Neural progenitor cell (in vitro differentiated cells): ENCODE measurements around the gene INKA1. TPM values are rescaled to one million over a fixed set of nuclear protein-coding genes. Genes with fewer than 3 reads are reported as not detected.

ENCODE experiments used
- DNase-seq: peaks from one replicate; pipeline ENCODE4 v3.0.0-alpha.2; 2016; ENCODE audit warnings: low spot score
- H2AFZ ChIP-seq: fragments of 200-600 bp; sonication (generic); replicated peaks from 2 replicates; pipeline ENCODE4 v1.6.1; 2016; ENCODE audit warnings: antibody characterized with exemption
- H3F3A ChIP-seq: fragments of 200-600 bp; sonication (generic); 2 replicates; pipeline ENCODE4 v1.6.1; 2016; ENCODE audit warnings: antibody characterized with exemption, low read depth
- H3K27ac ChIP-seq: fragments of 200-600 bp; sonication (generic); 2 replicates; pipeline ENCODE4 v1.5.1; 2016; ENCODE audit warnings: mild to moderate bottlenecking
- H3K27me3 ChIP-seq: fragments of 200-600 bp; sonication (generic); 2 replicates; pipeline ENCODE4 v1.6.1; 2016; ENCODE audit warnings: mild to moderate bottlenecking, moderate library complexity
- H3K36me3 ChIP-seq: fragments of 200-600 bp; sonication (generic); 2 replicates; pipeline ENCODE4 v1.5.1; 2016
- H3K4me1 ChIP-seq: fragments of 200-600 bp; sonication (generic); 2 replicates; pipeline ENCODE4 v1.6.1; 2016; ENCODE audit warnings: mixed run types
- H3K4me2 ChIP-seq: fragments of 200-600 bp; sonication (generic); 2 replicates; pipeline ENCODE4 v1.6.1; 2016
- H3K4me3 ChIP-seq: fragments of 200-600 bp; sonication (generic); 2 replicates; pipeline ENCODE4 v1.5.1; 2016
- H3K79me2 ChIP-seq: fragments of 200-600 bp; sonication (generic); 2 replicates; pipeline ENCODE4 v1.6.1; 2016; ENCODE audit warnings: low read depth
- H3K9ac ChIP-seq: fragments of 200-600 bp; sonication (generic); 2 replicates; pipeline ENCODE4 v1.6.1; 2016
- H3K9me3 ChIP-seq: fragments of 200-600 bp; sonication (generic); 2 replicates; pipeline ENCODE4 v1.5.1; 2016; ENCODE audit warnings: low read depth
- H4K20me1 ChIP-seq: fragments of 200-600 bp; sonication (generic); 2 replicates; pipeline ENCODE4 v1.6.1; 2016; ENCODE audit warnings: low read depth
- H3K27ac Mint-ChIP-seq: 3 replicates; pipeline ENCODE4 v1.8.0; 2021; ENCODE audit warnings: mixed read lengths
- H3K27me3 Mint-ChIP-seq: 2 replicates; pipeline ENCODE4 v1.8.0; 2022; ENCODE audit warnings: low read depth, mild to moderate bottlenecking, inconsistent platforms, moderate library complexity, mixed read lengths; ENCODE audit not compliant: insufficient read depth
- H3K36me3 Mint-ChIP-seq: 3 replicates; pipeline ENCODE4 v1.8.0; 2021; ENCODE audit warnings: mixed read lengths
- H3K4me1 Mint-ChIP-seq: 3 replicates; pipeline ENCODE4 v1.8.0; 2021; ENCODE audit warnings: mixed read lengths
- H3K4me3 Mint-ChIP-seq: 3 replicates; pipeline ENCODE4 v1.8.0; 2021; ENCODE audit warnings: mild to moderate bottlenecking, moderate library complexity, mixed read lengths
- H3K9me3 Mint-ChIP-seq: 3 replicates; pipeline ENCODE4 v1.8.0; 2020; ENCODE audit warnings: mixed read lengths
- EZH2 ChIP-seq: fragments of 200-600 bp; sonication (generic); IDR thresholded peaks from 2 replicates; pipeline ENCODE4 v1.6.1; 2017; ENCODE audit warnings: antibody characterized with exemption, mild to moderate bottlenecking, moderate library complexity
- EZH2phosphoT487 ChIP-seq: fragments of 200-600 bp; sonication (generic); IDR thresholded peaks from 2 replicates; pipeline ENCODE4 v1.6.1; 2017; ENCODE audit warnings: antibody characterized with exemption
- total RNA-seq: library from RNA; depleted of rRNA; stranded (reverse); fragments of >200 nt; gene quantifications from 2 replicates; pipeline ENCODE4 v1.2.3, GENCODE V29; 2015; ENCODE audit warnings: low replicate concordance
- TF ChIP-seq, protein P1 (sequence below): fragments of 200-600 bp; sonication (generic); IDR thresholded peaks from 2 replicates; pipeline ENCODE4 v1.5.1; 2017; ENCODE audit warnings: antibody characterized with exemption, mild to moderate bottlenecking

INKA1 gene
- 0.84 TPM in 1 of 2 replicates, not detected in the other for total RNA-seq

DNA sequence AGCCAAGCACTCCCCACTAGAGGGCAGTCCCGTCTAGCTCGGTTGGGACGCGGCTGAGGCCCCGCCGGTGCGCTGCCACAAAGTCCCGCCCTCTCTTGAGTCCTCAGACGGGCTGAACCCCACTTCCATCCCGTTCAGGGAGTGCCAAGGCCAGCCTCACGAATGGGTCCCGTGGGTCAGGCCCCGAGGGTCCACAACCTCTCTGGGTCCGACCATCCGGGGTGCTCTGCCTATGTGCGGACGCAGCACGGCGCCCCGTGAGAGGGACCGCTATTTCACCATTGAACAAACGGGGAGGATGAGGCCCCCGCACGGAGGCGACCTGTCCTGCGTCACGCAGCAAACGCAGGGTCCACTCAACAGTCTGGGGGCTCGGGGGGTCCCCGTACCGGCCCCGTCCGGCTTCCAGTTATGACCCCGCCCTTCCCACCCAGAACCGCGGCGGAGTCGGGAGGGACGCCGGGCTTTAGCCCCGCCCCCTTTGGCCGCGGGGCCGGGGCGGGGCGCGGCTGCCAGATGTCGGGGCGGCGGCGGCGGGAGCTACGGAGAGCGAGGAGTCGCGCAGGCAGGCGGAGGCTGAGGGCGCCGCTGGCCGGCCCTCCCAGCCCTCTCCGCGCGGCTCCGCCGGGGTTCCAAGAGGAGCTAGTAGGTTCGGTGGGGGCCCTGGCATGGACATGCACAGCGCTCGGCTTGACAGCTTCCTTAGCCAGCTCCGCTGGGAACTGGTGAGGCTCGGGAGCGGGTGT lies at the start of gene INKA1:
Gene INKA1, plus strand, starts transcription at position 543 of the 746 bp plus-strand sequence. Its CDS starts 132 bp downstream, at position 675.
- Mint-ChIP-seq H3K27me3 (peaks cover 26% of the 10 kb centered on the region), H3K36me3 (no peaks in the 10 kb centered on the region), H3K9me3 (no peaks in the 10 kb centered on the region), H3K4me1 (peaks cover 18% of the 10 kb centered on the region), H3K27ac (peak within 1 kb of the TSS; percentile 44), H3K4me3 (peak within 1 kb of the TSS; percentile 92)
- TF ChIP-seq EZH2phosphoT487 (no peak), EZH2 (peak; percentile 62)
- TF ChIP-seq, protein P1, sequence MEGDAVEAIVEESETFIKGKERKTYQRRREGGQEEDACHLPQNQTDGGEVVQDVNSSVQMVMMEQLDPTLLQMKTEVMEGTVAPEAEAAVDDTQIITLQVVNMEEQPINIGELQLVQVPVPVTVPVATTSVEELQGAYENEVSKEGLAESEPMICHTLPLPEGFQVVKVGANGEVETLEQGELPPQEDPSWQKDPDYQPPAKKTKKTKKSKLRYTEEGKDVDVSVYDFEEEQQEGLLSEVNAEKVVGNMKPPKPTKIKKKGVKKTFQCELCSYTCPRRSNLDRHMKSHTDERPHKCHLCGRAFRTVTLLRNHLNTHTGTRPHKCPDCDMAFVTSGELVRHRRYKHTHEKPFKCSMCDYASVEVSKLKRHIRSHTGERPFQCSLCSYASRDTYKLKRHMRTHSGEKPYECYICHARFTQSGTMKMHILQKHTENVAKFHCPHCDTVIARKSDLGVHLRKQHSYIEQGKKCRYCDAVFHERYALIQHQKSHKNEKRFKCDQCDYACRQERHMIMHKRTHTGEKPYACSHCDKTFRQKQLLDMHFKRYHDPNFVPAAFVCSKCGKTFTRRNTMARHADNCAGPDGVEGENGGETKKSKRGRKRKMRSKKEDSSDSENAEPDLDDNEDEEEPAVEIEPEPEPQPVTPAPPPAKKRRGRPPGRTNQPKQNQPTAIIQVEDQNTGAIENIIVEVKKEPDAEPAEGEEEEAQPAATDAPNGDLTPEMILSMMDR, result peak; percentile 82
- Histone ChIP-seq H3K9me3 (no peaks in the 10 kb centered on the region), H2AFZ (peak within 1 kb of the TSS; percentile 98), H3K4me2 (peak within 1 kb of the TSS; percentile 87), H3K27me3 (peaks cover 40% of the 10 kb centered on the region), H3K4me3 (peak within 1 kb of the TSS; percentile 62), H3K79me2 (no peaks in the 10 kb centered on the region), H4K20me1 (peaks cover 3% of the 10 kb centered on the region), H3K27ac (no peak within 1 kb of the TSS), H3K36me3 (no peaks in the 10 kb centered on the region), H3K4me1 (peaks cover 22% of the 10 kb centered on the region), H3K9ac (no peak within 1 kb of the TSS), H3F3A (peaks cover 18% of the 10 kb centered on the region)
- DNase-seq, result peak; percentile 96

DNA sequence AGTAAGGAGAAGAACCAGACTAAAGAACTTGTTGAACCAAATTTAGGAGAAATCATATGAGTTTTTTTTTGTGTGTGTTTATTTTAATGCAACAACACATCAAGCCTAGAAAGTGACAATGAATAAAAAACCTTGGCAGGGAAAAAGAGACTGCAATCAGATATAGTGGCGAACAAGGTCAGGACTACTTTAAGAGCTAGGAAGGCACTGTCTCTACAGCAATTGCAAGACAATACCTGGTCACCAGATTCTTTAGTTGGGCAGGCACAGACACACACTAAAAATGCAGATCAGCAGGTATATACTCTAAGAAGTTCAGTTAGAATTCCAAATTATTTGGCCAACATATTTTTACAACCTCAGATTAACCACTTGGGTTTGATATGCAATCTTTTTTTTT lies 48.5 kb upstream of the INKA1 start:
- H3K9me3 Mint-ChIP-seq, result no peaks in the 10 kb centered on the region
- H3K4me3 Mint-ChIP-seq, result no peak overlapping the region
- no peaks in the 10 kb centered on the region for H3K27me3 Mint-ChIP-seq
- H3F3A ChIP-seq, result no peaks in the 10 kb centered on the region
- H3K27ac Mint-ChIP-seq, result no peak overlapping the region
- TF ChIP-seq EZH2phosphoT487 (no peak), EZH2 (no peak)
- TF ChIP-seq, protein P1, result no peak
- H3K4me2 ChIP-seq, result no peak overlapping the region
- DNase-seq, result no peak
- no peaks in the 10 kb centered on the region for H3K27me3 ChIP-seq
- H3K27ac ChIP-seq, result no peak overlapping the region
- H3K9ac ChIP-seq, result no peak overlapping the region
- H4K20me1 ChIP-seq, result peaks cover 72% of the 10 kb centered on the region
- H3K4me1 ChIP-seq, result peaks cover 4% of the 10 kb centered on the region
- H3K79me2 ChIP-seq, result peaks cover 99% of the 10 kb centered on the region
- H3K9me3 ChIP-seq, result no peaks in the 10 kb centered on the region
- peaks cover 14% of the 10 kb centered on the region for H3K36me3 Mint-ChIP-seq
- H3K4me1 Mint-ChIP-seq, result peaks cover 15% of the 10 kb centered on the region
- H3K4me3 ChIP-seq, result no peak overlapping the region
- no peaks in the 10 kb centered on the region for H3K36me3 ChIP-seq
- H2AFZ ChIP-seq, result no peak overlapping the region

DNA sequence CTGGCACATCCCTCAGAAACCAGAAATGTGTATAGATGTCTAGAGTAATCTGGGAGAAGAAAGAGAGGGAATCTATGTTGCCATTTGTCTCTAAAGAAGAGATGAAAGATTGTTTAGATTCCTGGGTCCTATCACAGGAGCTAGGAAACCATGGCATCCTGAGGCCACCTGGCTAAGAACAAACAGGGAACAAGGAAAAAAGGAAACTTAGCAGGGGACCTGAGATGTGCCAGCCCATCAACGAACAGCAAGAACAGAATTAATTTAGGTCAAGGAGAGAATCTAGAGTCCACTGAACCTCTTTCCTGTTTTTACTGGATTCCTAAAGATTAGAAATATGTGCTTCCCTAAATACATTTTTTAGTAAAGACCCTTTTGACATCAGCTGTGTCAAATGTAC lies 47.0 kb upstream of the INKA1 start:
- H2AFZ ChIP-seq, result no peak overlapping the region
- Mint-ChIP-seq H3K4me1 (peaks cover 9% of the 10 kb centered on the region), H3K9me3 (no peaks in the 10 kb centered on the region), H3K36me3 (peaks cover 11% of the 10 kb centered on the region), H3K27ac (no peak overlapping the region), H3K4me3 (no peak overlapping the region), H3K27me3 (no peaks in the 10 kb centered on the region)
- H3F3A ChIP-seq, result no peaks in the 10 kb centered on the region
- TF ChIP-seq EZH2phosphoT487 (no peak), EZH2 (no peak)
- TF ChIP-seq, protein P1, result no peak
- H3K4me1 ChIP-seq, result peaks cover 4% of the 10 kb centered on the region
- peak overlapping the region; percentile 51 for H3K27ac ChIP-seq
- peaks cover 100% of the 10 kb centered on the region for H3K79me2 ChIP-seq
- H3K4me2 ChIP-seq, result no peak overlapping the region
- no peaks in the 10 kb centered on the region for H3K9me3 ChIP-seq
- DNase-seq, result no peak
- peaks cover 70% of the 10 kb centered on the region for H4K20me1 ChIP-seq
- H3K27me3 ChIP-seq, result no peaks in the 10 kb centered on the region
- H3K9ac ChIP-seq, result no peak overlapping the region
- H3K4me3 ChIP-seq, result no peak overlapping the region
- H3K36me3 ChIP-seq, result no peaks in the 10 kb centered on the region
